Fibroblast of lung (primary cell): Measurements from ENCODE around the gene MOCS2. TPM values are rescaled to one million over a fixed set of nuclear protein-coding genes. Genes with fewer than 3 reads are reported as not detected.

Source experiments
- DNase-seq, 2 donors: peaks; one replicate each; pipeline versions ENCODE4 v3.0.0 to v3.0.0-alpha.2; 2010; ENCODE audit warnings: low read depth in 2 of 2
- H2AFZ ChIP-seq: 2 replicates; pipeline ENCODE4 v1.5.1; 2012; ENCODE audit warnings: low read length, control low read depth, inconsistent platforms
- H3K27ac ChIP-seq: 2 replicates; pipeline ENCODE4 v1.5.1; 2011; ENCODE audit warnings: low read length, control low read depth; ENCODE audit not compliant: insufficient read depth
- H3K27me3 ChIP-seq: 2 replicates; pipeline ENCODE4 v1.5.1; 2011; ENCODE audit warnings: mild to moderate bottlenecking, low read length; ENCODE audit not compliant: control insufficient read depth, insufficient read depth
- H3K36me3 ChIP-seq: 2 replicates; pipeline ENCODE4 v1.5.1; 2011; ENCODE audit warnings: low read length; ENCODE audit not compliant: control insufficient read depth, insufficient read depth
- H3K4me1 ChIP-seq: 2 replicates; pipeline ENCODE4 v1.5.1; 2011; ENCODE audit warnings: low read length; ENCODE audit not compliant: control insufficient read depth, insufficient read depth; ENCODE audit errors: extremely low read depth
- H3K4me2 ChIP-seq: 2 replicates; pipeline ENCODE4 v1.5.1; 2011; ENCODE audit warnings: low read length, control low read depth; ENCODE audit not compliant: insufficient read depth; ENCODE audit errors: extremely low read depth
- H3K4me3 ChIP-seq, 4 experiments: fragments of 200-600 bp in 1 of 4; sonication (generic) in 1 of 4; replicated peaks in 1 of 4; 2 replicates each; pipeline ENCODE4 v1.5.1; 2011 to 2016; ENCODE audit warnings: low read length in 4 of 4, low read depth in 3 of 4, mild to moderate bottlenecking in 3 of 4, control low read depth in 2 of 4, inconsistent platforms in 1 of 4, mixed read lengths in 1 of 4; ENCODE audit not compliant: insufficient read depth in 1 of 4; ENCODE audit errors: control extremely low read depth in 1 of 4
- H3K79me2 ChIP-seq: 2 replicates; pipeline ENCODE4 v1.5.1; 2012; ENCODE audit warnings: mild to moderate bottlenecking, low read length, inconsistent platforms; ENCODE audit not compliant: control insufficient read depth, insufficient read depth
- H3K9ac ChIP-seq: 2 replicates; pipeline ENCODE4 v1.5.1; 2011; ENCODE audit warnings: mild to moderate bottlenecking, low read length, control low read depth; ENCODE audit not compliant: insufficient read depth
- H3K9me3 ChIP-seq: 2 replicates; pipeline ENCODE4 v1.5.1; 2012; ENCODE audit warnings: low read depth, low read length; ENCODE audit not compliant: control insufficient read depth, insufficient read depth
- H4K20me1 ChIP-seq: 2 replicates; pipeline ENCODE4 v1.5.1; 2011; ENCODE audit warnings: low read length; ENCODE audit not compliant: control insufficient read depth, insufficient read depth; ENCODE audit errors: extremely low read depth
- EZH2 ChIP-seq: IDR thresholded peaks from 2 replicates; pipeline ENCODE4 v1.5.1; 2012; ENCODE audit warnings: low read length, control low read depth, mild to moderate bottlenecking; ENCODE audit errors: missing control alignments
- polyA minus RNA-seq: library from RNA; depleted of rRNA, polyadenylated mRNA; stranded (reverse); fragments of >200 nt; gene quantifications from 2 replicates; pipeline ENCODE4 v1.2.3, GENCODE V29; 2011; ENCODE audit warnings: low replicate concordance
- polyA plus RNA-seq, 2 donors: library from polyadenylated mRNA; depleted of rRNA in 1 of 2; stranded (reverse) in 1 of 2; unstranded in 1 of 2; fragments of >200 nt; gene quantifications; 2 replicates each; pipeline ENCODE4 v1.2.1, GENCODE V29; 2011 to 2012; ENCODE audit warnings: missing spikeins in 1 of 2
- total RNA-seq: library from RNA; depleted of rRNA; stranded (reverse); fragments of >200 nt; gene quantifications from 2 replicates; pipeline ENCODE4 v1.2.1, GENCODE V29; 2014
- TF ChIP-seq, protein P1 (sequence below), 2 donors: IDR thresholded peaks in 1 of 2; conservative IDR thresholded peaks in 1 of 2; 1 replicate in 1 of 2; 2 replicates in 1 of 2; pipeline ENCODE4 v1.5.1; 2011 to 2012; ENCODE audit warnings: low read length in 2 of 2, control low read depth in 1 of 2, inconsistent platforms in 1 of 2, low read depth in 1 of 2, mild to moderate bottlenecking in 1 of 2

The MOCS2 gene, protein sequence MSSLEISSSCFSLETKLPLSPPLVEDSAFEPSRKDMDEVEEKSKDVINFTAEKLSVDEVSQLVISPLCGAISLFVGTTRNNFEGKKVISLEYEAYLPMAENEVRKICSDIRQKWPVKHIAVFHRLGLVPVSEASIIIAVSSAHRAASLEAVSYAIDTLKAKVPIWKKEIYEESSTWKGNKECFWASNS
- total RNA-seq = 34.4 and 44.4 TPM in 2 replicates
- polyA plus RNA-seq = 97.0 and 122 TPM in 2 replicates
- 63.9 and 73.7 TPM in 2 replicates for polyA plus RNA-seq (2012)
- polyA minus RNA-seq = 3.3 and 7.0 TPM in 2 replicates

DNA sequence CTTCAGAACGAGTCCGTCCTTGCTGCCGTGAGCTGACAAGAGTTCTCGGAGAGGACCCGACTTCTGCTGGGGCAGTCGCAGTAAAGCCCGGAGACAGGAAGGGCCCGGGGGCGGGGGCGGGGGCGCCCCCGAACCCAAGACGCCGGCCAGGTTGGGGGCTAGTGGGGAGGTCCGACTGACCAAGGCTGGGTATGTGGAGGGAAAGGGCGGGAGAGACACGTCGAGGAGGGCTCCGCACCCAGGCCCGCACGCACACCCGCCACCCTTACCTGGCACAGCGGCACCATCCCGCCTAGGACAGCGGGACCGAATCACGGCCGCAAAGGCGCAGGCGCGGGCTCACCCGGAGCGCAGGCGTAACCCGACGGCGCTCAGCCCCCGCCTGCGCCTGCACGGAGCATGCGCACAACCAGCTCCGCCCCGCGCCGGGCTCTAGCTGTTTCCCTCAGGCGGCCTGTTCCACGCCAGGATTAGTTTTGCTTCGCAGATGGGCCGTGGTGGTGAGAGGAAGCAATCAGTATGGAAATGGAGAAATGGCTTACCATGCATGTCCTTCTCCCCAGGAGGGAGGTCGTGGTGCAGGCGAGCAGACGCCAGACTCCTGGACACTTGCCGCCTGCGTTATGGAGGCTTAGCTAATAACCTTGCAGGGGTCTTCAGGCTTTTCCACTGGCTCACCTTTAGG, at the start of gene MOCS2:
Gene MOCS2, minus strand, starts transcription at position 315 of the 685 bp plus-strand sequence. CDS start 2,583 bp downstream, outside the sequence.
- H3K4me1 ChIP-seq = peaks cover 4% of the 10 kb centered on the region
- DNase-seq = peak; percentile 81 to 90
- H3K27ac ChIP-seq = peak within 1 kb of the TSS; percentile 39
- peaks cover 11% of the 10 kb centered on the region for H3K79me2 ChIP-seq
- no peaks in the 10 kb centered on the region for H4K20me1 ChIP-seq
- peak within 1 kb of the TSS; percentile 58 to 89 (median 84) for H3K4me3 ChIP-seq
- no peaks in the 10 kb centered on the region for H3K9me3 ChIP-seq
- H3K27me3 ChIP-seq = no peaks in the 10 kb centered on the region
- peak within 1 kb of the TSS; percentile 100 for H3K4me2 ChIP-seq
- H3K9ac ChIP-seq = peak within 1 kb of the TSS; percentile 68
- TF ChIP-seq, protein P1, sequence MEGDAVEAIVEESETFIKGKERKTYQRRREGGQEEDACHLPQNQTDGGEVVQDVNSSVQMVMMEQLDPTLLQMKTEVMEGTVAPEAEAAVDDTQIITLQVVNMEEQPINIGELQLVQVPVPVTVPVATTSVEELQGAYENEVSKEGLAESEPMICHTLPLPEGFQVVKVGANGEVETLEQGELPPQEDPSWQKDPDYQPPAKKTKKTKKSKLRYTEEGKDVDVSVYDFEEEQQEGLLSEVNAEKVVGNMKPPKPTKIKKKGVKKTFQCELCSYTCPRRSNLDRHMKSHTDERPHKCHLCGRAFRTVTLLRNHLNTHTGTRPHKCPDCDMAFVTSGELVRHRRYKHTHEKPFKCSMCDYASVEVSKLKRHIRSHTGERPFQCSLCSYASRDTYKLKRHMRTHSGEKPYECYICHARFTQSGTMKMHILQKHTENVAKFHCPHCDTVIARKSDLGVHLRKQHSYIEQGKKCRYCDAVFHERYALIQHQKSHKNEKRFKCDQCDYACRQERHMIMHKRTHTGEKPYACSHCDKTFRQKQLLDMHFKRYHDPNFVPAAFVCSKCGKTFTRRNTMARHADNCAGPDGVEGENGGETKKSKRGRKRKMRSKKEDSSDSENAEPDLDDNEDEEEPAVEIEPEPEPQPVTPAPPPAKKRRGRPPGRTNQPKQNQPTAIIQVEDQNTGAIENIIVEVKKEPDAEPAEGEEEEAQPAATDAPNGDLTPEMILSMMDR (conservative IDR thresholded peaks at IDR 0.05 in 1 of 2, IDR thresholded peaks at IDR 0.05 in 1 of 2; ENCODE audit: low read depth in 1 of 2, low read length in 2 of 2) = no peak
- no peak for TF ChIP-seq EZH2
- H3K36me3 ChIP-seq = no peaks in the 10 kb centered on the region
- H2AFZ ChIP-seq = peak within 1 kb of the TSS; percentile 98

DNA sequence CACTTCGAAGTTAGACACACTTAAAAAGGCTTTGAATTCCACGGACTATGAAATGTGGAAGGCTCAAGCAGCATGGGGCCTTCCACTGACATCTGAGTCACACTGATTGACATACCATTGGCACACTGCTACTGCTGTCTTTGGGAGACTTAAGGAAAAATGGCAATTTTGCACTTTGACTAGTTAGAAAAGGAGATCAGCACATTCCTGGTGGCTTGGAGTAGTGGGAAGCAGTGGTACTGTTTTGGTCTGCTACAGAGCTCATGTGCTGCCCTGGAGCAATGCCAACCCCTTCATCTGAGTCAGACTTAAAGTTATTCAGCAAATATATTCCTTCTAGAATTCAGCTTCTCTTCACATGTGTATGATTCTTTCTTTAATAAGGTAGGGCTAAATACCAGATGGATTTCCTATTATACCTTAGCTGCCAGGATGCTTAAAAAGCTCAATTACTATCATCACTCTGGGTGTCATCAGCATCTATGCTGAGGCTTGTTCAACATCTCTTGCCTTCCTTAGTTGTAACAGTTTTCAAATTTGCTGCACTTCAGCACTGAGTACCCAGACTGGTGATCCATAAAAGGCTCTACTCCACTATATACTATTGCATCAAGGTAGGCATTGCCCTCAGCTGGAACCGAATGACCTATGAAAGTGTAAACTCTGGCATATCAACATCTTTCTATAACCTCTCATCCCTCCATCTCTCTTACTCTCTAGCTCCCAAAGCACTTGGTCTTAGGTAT, 42.3 kb upstream of the MOCS2 start:
- Histone ChIP-seq H3K4me2 (no peak overlapping the region), H2AFZ (no peak overlapping the region), H3K4me3 (no peak overlapping the region), H3K27me3 (no peaks in the 10 kb centered on the region), H3K36me3 (no peaks in the 10 kb centered on the region), H3K79me2 (no peaks in the 10 kb centered on the region), H3K4me1 (peaks cover 7% of the 10 kb centered on the region), H3K27ac (no peak overlapping the region), H3K9ac (no peak overlapping the region), H3K9me3 (no peaks in the 10 kb centered on the region), H4K20me1 (no peaks in the 10 kb centered on the region)
- TF ChIP-seq, protein P1 (conservative IDR thresholded peaks at IDR 0.05 in 1 of 2, IDR thresholded peaks at IDR 0.05 in 1 of 2; ENCODE audit: low read depth in 1 of 2, low read length in 2 of 2) = no peak
- no peak for TF ChIP-seq EZH2
- DNase-seq = peak; percentile 88 to 92

DNA sequence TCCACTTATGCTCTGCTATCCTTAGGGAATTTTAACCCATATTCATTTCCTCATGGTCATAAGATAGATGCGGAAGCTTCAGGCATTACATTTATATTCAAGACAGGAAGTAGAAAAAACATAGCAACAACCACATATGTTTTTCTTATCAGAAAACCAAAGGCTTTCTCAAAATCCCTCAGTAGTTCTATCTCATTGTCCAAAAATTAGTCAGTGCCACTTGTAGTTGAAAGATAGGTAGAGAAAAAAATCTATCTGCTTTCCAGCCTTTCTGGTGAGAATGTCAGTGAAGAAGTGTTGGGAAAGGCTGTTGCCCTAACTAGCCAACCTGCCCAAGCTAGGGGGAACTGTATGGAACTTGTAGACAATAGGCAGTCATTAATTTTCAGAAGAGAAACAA, 23.5 kb upstream of the MOCS2 start:
- H3K27me3 ChIP-seq = no peaks in the 10 kb centered on the region
- TF ChIP-seq, protein P1 (conservative IDR thresholded peaks at IDR 0.05 in 1 of 2, IDR thresholded peaks at IDR 0.05 in 1 of 2; ENCODE audit: low read depth in 1 of 2, low read length in 2 of 2) = no peak
- TF ChIP-seq EZH2 = no peak
- no peak overlapping the region for H2AFZ ChIP-seq
- H3K79me2 ChIP-seq = no peaks in the 10 kb centered on the region
- H3K4me1 ChIP-seq = no peaks in the 10 kb centered on the region
- no peak overlapping the region for H3K4me2 ChIP-seq
- no peak overlapping the region for H3K9ac ChIP-seq
- no peaks in the 10 kb centered on the region for H3K9me3 ChIP-seq
- DNase-seq = no peak
- no peak overlapping the region for H3K27ac ChIP-seq
- no peaks in the 10 kb centered on the region for H4K20me1 ChIP-seq
- H3K36me3 ChIP-seq = no peaks in the 10 kb centered on the region
- no peak overlapping the region for H3K4me3 ChIP-seq
